ENCODE measurements around the gene NHP2.

NHP2 gene

GRCh38 chr5:178115814-178116142, 37.9 kb downstream of the NHP2 start:
- TF ChIP-seq, protein P1, sequence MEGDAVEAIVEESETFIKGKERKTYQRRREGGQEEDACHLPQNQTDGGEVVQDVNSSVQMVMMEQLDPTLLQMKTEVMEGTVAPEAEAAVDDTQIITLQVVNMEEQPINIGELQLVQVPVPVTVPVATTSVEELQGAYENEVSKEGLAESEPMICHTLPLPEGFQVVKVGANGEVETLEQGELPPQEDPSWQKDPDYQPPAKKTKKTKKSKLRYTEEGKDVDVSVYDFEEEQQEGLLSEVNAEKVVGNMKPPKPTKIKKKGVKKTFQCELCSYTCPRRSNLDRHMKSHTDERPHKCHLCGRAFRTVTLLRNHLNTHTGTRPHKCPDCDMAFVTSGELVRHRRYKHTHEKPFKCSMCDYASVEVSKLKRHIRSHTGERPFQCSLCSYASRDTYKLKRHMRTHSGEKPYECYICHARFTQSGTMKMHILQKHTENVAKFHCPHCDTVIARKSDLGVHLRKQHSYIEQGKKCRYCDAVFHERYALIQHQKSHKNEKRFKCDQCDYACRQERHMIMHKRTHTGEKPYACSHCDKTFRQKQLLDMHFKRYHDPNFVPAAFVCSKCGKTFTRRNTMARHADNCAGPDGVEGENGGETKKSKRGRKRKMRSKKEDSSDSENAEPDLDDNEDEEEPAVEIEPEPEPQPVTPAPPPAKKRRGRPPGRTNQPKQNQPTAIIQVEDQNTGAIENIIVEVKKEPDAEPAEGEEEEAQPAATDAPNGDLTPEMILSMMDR (IDR thresholded peaks at IDR 0.05; ENCODE audit: low read depth, low read length) = no peak

GRCh38 chr5:178115136-178115813, 38.4 kb downstream of the NHP2 start:
- in situ Hi-C loops (cut with HindIII; ENCODE audit: low sequenced_read_pairs) = no loop called here
- DNase-seq (ENCODE audit: low read depth, low spot score) = no peak
- TF ChIP-seq, protein P1 (IDR thresholded peaks at IDR 0.05; ENCODE audit: low read depth, low read length) = no peak
- H3K4me3 ChIP-seq (ENCODE audit: low read depth, low read length) = no peak overlapping the region

More at GRCh38 chr5:178115814-178116142, 37.9 kb downstream of the NHP2 start:
- H3K4me3 ChIP-seq (ENCODE audit: low read depth, low read length) = no peak overlapping the region
- in situ Hi-C loops (cut with HindIII; ENCODE audit: low sequenced_read_pairs) = no loop called here
- DNase-seq (ENCODE audit: low read depth, low spot score) = no peak

DNA sequence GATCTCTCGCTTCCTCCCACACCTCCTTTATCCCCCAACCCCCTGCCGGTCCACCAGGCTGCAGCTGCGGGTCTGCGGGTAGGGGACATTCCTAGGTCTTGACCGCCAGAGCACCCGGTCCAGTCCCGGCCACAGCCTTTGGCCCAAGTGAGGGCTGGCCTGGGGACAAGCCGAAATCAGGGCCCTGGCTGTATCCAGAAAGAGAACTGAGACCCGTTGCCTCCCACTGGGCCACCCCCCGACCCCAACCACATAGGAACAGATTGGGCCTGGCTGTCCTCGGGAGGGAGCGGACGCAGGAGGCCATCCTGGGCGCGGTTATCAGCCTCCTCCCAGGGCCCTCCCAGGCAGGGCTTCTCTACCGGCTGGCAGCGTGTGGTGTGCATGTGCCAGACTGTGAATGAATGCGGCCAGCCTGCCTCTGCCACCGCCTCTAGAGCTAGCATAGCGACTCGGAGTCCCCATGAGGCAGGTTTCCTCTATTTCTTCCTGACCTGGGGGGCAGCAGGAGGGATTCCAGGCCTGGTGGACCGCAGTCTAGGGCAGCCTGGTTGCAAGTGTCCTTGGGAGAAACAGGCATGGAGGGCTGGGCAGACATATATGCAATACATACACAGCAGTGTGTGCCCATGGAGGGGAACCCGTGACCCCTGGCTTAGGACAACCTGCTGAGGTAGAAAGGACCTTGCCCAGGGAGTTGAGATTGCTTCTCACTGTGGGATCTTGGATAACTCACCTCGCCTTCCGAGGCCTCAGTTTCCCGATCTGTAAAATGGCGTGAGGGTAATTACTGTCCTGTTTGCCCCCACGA, 39.2 kb downstream of the NHP2 start:
- TF ChIP-seq, protein P1 (IDR thresholded peaks at IDR 0.05; ENCODE audit: low read depth, low read length) = no peak
- in situ Hi-C loops (cut with HindIII; ENCODE audit: low sequenced_read_pairs) = no loop called here
- H3K4me3 ChIP-seq (ENCODE audit: low read depth, low read length) = no peak overlapping the region
- no peak for DNase-seq (ENCODE audit: low read depth, low spot score)

GRCh38 chr5:178113841-178114324, 39.8 kb downstream of the NHP2 start:
- H3K4me3 ChIP-seq (ENCODE audit: low read depth, low read length) = peak overlapping the region; percentile 25
- TF ChIP-seq, protein P1 (IDR thresholded peaks at IDR 0.05; ENCODE audit: low read depth, low read length) = no peak
- no peak for DNase-seq (ENCODE audit: low read depth, low spot score)
- in situ Hi-C loops (cut with HindIII; ENCODE audit: low sequenced_read_pairs) = no loop called here

GRCh38 chr5:178113141-178113787, 40.4 kb downstream of the NHP2 start, which contains the start of gene N4BP3:
Gene N4BP3 (plus strand): TSS chr5:178113532. CDS start chr5:178119584, 6,052 bp downstream.
- in situ Hi-C loops (cut with HindIII; ENCODE audit: low sequenced_read_pairs) = no loop called here
- TF ChIP-seq, protein P1 (IDR thresholded peaks at IDR 0.05; ENCODE audit: low read depth, low read length) = no peak
- DNase-seq (ENCODE audit: low read depth, low spot score) = peak; percentile 19

GRCh38 chr5:178112545-178112944, 41.1 kb downstream of the NHP2 start:
- in situ Hi-C loops (cut with HindIII; ENCODE audit: low sequenced_read_pairs) = no loop called here
- DNase-seq (ENCODE audit: low read depth, low spot score) = no peak
- TF ChIP-seq, protein P1 (IDR thresholded peaks at IDR 0.05; ENCODE audit: low read depth, low read length) = no peak
- no peak overlapping the region for H3K4me3 ChIP-seq (ENCODE audit: low read depth, low read length)

More at GRCh38 chr5:178113141-178113787, 40.4 kb downstream of the NHP2 start, which contains the start of gene N4BP3:
- peak within 1 kb of the TSS; percentile 25 for H3K4me3 ChIP-seq (ENCODE audit: low read depth, low read length)

Measured in astrocyte of the spinal cord (primary cell).